PC-9 (cell line): ENCODE measurements around the gene COL20A1.

ENCODE experiments used
- CTCF ChIP-seq: fragments of 200-600 bp; sonication (generic); conservative IDR thresholded peaks from 2 replicates; pipeline ENCODE4 v1.6.1; 2017; ENCODE audit warnings: mixed run types, antibody characterized with exemption, mild to moderate bottlenecking, moderate library complexity
- EZH2 ChIP-seq: fragments of 200-600 bp; sonication (generic); IDR thresholded peaks from 2 replicates; pipeline ENCODE4 v1.8.0; 2017; ENCODE audit warnings: antibody characterized with exemption, low read depth

- no peak for TF ChIP-seq EZH2
- TF ChIP-seq CTCF = no peak
These were observed 43.1 kb upstream of the COL20A1 start for GRCh38 chr20:63249891-63250290.
